ENCODE measurements around the gene HNF1B.

Gene HNF1B

GRCh38 chr17:37664214-37664613 is 80.6 kb downstream of the HNF1B start:
- DNase-seq = no peak

- DNase-seq = no peak
Measured at GRCh38 chr17:37662353-37662752, 82.5 kb downstream of the HNF1B start.

- DNase-seq = no peak
Measured at GRCh38 chr17:37661400-37662014, 83.4 kb downstream of the HNF1B start.

- no peak for DNase-seq
Measured at GRCh38 chr17:37659925-37660324, 84.9 kb downstream of the HNF1B start.

GRCh38 chr17:37657202-37657601 is 87.7 kb downstream of the HNF1B start:
- DNase-seq = no peak

GRCh38 chr17:37651849-37652248 is 93.0 kb downstream of the HNF1B start:
- DNase-seq = no peak

GRCh38 chr17:37650419-37651003 is 94.3 kb downstream of the HNF1B start:
- DNase-seq = no peak

- DNase-seq = no peak
Measured at GRCh38 chr17:37648555-37648954, 96.3 kb downstream of the HNF1B start.

- no peak for DNase-seq
Measured at GRCh38 chr17:37647856-37648255, 97.0 kb downstream of the HNF1B start.

- DNase-seq = no peak
Measured at GRCh38 chr17:37643869-37644268, 101.0 kb downstream of the HNF1B start.

GRCh38 chr17:37643118-37643766 is 101.6 kb downstream of the HNF1B start, which contains the start of gene DDX52:
TSS of gene DDX52 (minus strand) at chr17:37643446. CDS start at chr17:37643420, 26 bp downstream.
- peak; percentile 85 for DNase-seq

GRCh38 chr17:37642681-37643080 is 102.2 kb downstream of the HNF1B start:
- DNase-seq = no peak

- DNase-seq = no peak
Measured at GRCh38 chr17:37640015-37640414, 104.8 kb downstream of the HNF1B start.

GRCh38 chr17:37637956-37638355 is 106.9 kb downstream of the HNF1B start:
- DNase-seq = no peak

Measured in activated CD8-positive, alpha-beta memory T cell treated with anti-CD3 and anti-CD28 coated beads, Interleukin-2, amount 50 U/mL, for 4 hours (primary cell).